Keratinocyte (primary cell): Measurements from ENCODE around the gene CNGA1. TPM values are rescaled to one million over a fixed set of nuclear protein-coding genes. Genes with fewer than 3 reads are reported as not detected.

Experiments used
- DNase-seq: peaks from one replicate; pipeline ENCODE4 v3.0.0-alpha.2; 2011; ENCODE audit warnings: low read depth, missing footprints, low spot score
- FAIRE-seq: peaks from 2 replicates; lab custom pipeline; 2011; peaks lifted over from hg19 to GRCh38; lab: Jason Lieb, UNC
- H2AFZ ChIP-seq: 2 replicates; pipeline ENCODE4 v1.6.0; 2012; ENCODE audit warnings: low read length, control low read depth, inconsistent platforms; ENCODE audit not compliant: control insufficient read depth
- H3K27ac ChIP-seq: 2 replicates; pipeline ENCODE4 v1.5.1; 2011; ENCODE audit warnings: low read length; ENCODE audit not compliant: control insufficient read depth, insufficient read depth
- H3K27me3 ChIP-seq: 3 replicates; pipeline ENCODE4 v1.6.0; 2011; ENCODE audit warnings: low read length; ENCODE audit not compliant: control insufficient read depth, insufficient read depth; ENCODE audit errors: extremely low read depth
- H3K36me3 ChIP-seq, 2 experiments: 2 replicates in 1 of 2; 3 replicates in 1 of 2; pipeline ENCODE4 v1.5.1; 2011; ENCODE audit warnings: low read length in 2 of 2, mild to moderate bottlenecking in 1 of 2; ENCODE audit not compliant: control insufficient read depth in 2 of 2, insufficient read depth in 2 of 2; ENCODE audit errors: extremely low read depth in 1 of 2
- H3K4me1 ChIP-seq: 3 replicates; pipeline ENCODE4 v1.5.1; 2011; ENCODE audit warnings: low read length; ENCODE audit not compliant: control insufficient read depth, insufficient read depth; ENCODE audit errors: extremely low read depth
- H3K4me2 ChIP-seq: 3 replicates; pipeline ENCODE4 v1.6.0; 2011; ENCODE audit warnings: low read depth, low read length; ENCODE audit not compliant: control insufficient read depth, insufficient read depth; ENCODE audit errors: extremely low read depth
- H3K4me3 ChIP-seq, 3 experiments: fragments of 200-600 bp in 1 of 3; sonication (generic) in 1 of 3; 2 replicates in 2 of 3; 3 replicates in 1 of 3; pipeline ENCODE4 v1.5.1; 2011 to 2016; ENCODE audit warnings: low read length in 3 of 3, mild to moderate bottlenecking in 3 of 3, control low read depth in 2 of 3, inconsistent platforms in 1 of 3, low read depth in 1 of 3, mixed read lengths in 1 of 3, mixed run types in 1 of 3, moderate library complexity in 1 of 3; ENCODE audit not compliant: control insufficient read depth in 2 of 3, insufficient read depth in 2 of 3; ENCODE audit errors: extremely low read depth in 1 of 3
- H3K79me2 ChIP-seq: 2 replicates; pipeline ENCODE4 v1.6.0; 2012; ENCODE audit warnings: low read length; ENCODE audit not compliant: control insufficient read depth, insufficient read depth
- H3K9ac ChIP-seq: 3 replicates; pipeline ENCODE4 v1.6.0; 2011; ENCODE audit warnings: low read length; ENCODE audit not compliant: control insufficient read depth, insufficient read depth; ENCODE audit errors: extremely low read depth
- H3K9me1 ChIP-seq: 3 replicates; pipeline ENCODE4 v1.6.0; 2011; ENCODE audit warnings: low read length; ENCODE audit not compliant: control insufficient read depth, insufficient read depth; ENCODE audit errors: extremely low read depth
- H3K9me3 ChIP-seq: 2 replicates; pipeline ENCODE4 v1.5.1; 2012; ENCODE audit warnings: low read depth, low read length; ENCODE audit not compliant: control insufficient read depth
- H4K20me1 ChIP-seq: 3 replicates; pipeline ENCODE4 v1.6.0; 2011; ENCODE audit warnings: low read length; ENCODE audit not compliant: control insufficient read depth, insufficient read depth; ENCODE audit errors: extremely low read depth
- CTCF ChIP-seq, 3 experiments: IDR thresholded peaks in 1 of 3; conservative IDR thresholded peaks in 1 of 3; optimal IDR thresholded peaks in 1 of 3; 2 replicates in 2 of 3; 3 replicates in 1 of 3; pipeline versions ENCODE3 to v1.5.1; 2011; ENCODE audit warnings: low read length in 3 of 3, mild to moderate bottlenecking in 3 of 3, moderate library complexity in 2 of 3, control low read depth in 1 of 3, inconsistent platforms in 1 of 3; ENCODE audit not compliant: insufficient read depth in 2 of 3; ENCODE audit errors: extremely low read depth in 1 of 3
- EZH2 ChIP-seq: IDR thresholded peaks from one replicate; pipeline ENCODE4 v1.6.1; 2012; ENCODE audit warnings: inconsistent platforms, mild to moderate bottlenecking, low read length, moderate library complexity
- dilution Hi-C: fragments of 300-500 bp; cut with MboI; formaldehyde crosslinking; loops from one replicate; pipeline ENCODE4 v1.7.0; 2020; ENCODE audit warnings: low sequenced_read_pairs; ENCODE audit not compliant: extremely low pct_ligation_motif_present
- polyA plus RNA-seq, 5 experiments: library from polyadenylated mRNA; depleted of rRNA in 3 of 5; stranded (reverse) in 3 of 5; stranded (forward) in 1 of 5; unstranded in 1 of 5; fragments of >200 nt; gene quantifications; 1 replicate in 1 of 5; 2 replicates in 3 of 5; 3 replicates in 1 of 5; pipeline versions ENCODE4 v1.2.1 to v1.2.3, GENCODE V29; 2011 to 2012; ENCODE audit warnings: missing spikeins in 2 of 5, low read depth in 1 of 5, low replicate concordance in 1 of 5

The CNGA1 gene
- polyA plus RNA-seq, 1 donor (not counting 4 experiments of a cell fraction or from before 2014, with no cell fraction given), result 0.58 TPM

- H3K79me2 ChIP-seq, result no peaks in the 10 kb centered on the region
- no peak overlapping the region for H2AFZ ChIP-seq
- no peak overlapping the region for H3K27ac ChIP-seq
- no peaks in the 10 kb centered on the region for H3K9me1 ChIP-seq
- no peak for FAIRE-seq
- H3K9ac ChIP-seq, result no peak overlapping the region
- DNase-seq, result no peak
- H3K36me3 ChIP-seq, result no peaks in the 10 kb centered on the region
- H3K4me1 ChIP-seq, result peaks cover 5% of the 10 kb centered on the region
- dilution Hi-C loops, result no loop called here
- H3K4me2 ChIP-seq, result no peak overlapping the region
- H3K9me3 ChIP-seq, result no peaks in the 10 kb centered on the region
- no peaks in the 10 kb centered on the region for H3K27me3 ChIP-seq
- H4K20me1 ChIP-seq, result no peaks in the 10 kb centered on the region
- TF ChIP-seq CTCF (optimal IDR thresholded peaks at IDR 0.05 in 1 of 3, IDR thresholded peaks at IDR 0.05 in 1 of 3, conservative IDR thresholded peaks at IDR 0.05 in 1 of 3; ENCODE audit: extremely low read depth in 1 of 3, insufficient read depth in 2 of 3, low read length in 3 of 3), result no peak
- no peak for TF ChIP-seq EZH2
- H3K4me3 ChIP-seq, result no peak overlapping the region
Measured at GRCh38 chr4:48051078-48051477, 34.6 kb upstream of the CNGA1 start.

- Histone ChIP-seq H3K27me3 (no peaks in the 10 kb centered on the region), H3K4me2 (no peak overlapping the region), H3K4me1 (peaks cover 5% of the 10 kb centered on the region), H3K27ac (no peak overlapping the region), H3K9me3 (no peaks in the 10 kb centered on the region), H4K20me1 (no peaks in the 10 kb centered on the region), H3K36me3 (no peaks in the 10 kb centered on the region), H3K79me2 (no peaks in the 10 kb centered on the region), H2AFZ (no peak overlapping the region), H3K9me1 (no peaks in the 10 kb centered on the region), H3K4me3 (no peak overlapping the region), H3K9ac (no peak overlapping the region)
- TF ChIP-seq CTCF (optimal IDR thresholded peaks at IDR 0.05 in 1 of 3, IDR thresholded peaks at IDR 0.05 in 1 of 3, conservative IDR thresholded peaks at IDR 0.05 in 1 of 3; ENCODE audit: extremely low read depth in 1 of 3, insufficient read depth in 2 of 3, low read length in 3 of 3) (no peak), EZH2 (no peak)
- DNase-seq, result no peak
- no peak for FAIRE-seq
- dilution Hi-C loops, result no loop called here
Measured at GRCh38 chr4:48049483-48049882, 33.0 kb upstream of the CNGA1 start.
